Skeletal muscle tissue (tissue), 4 donors: ENCODE measurements around the gene PVALEF. TPM values are rescaled to one million over a fixed set of nuclear protein-coding genes. Genes with fewer than 3 reads are reported as not detected.
A peak's percentile ranks its signal among the peaks of the same experiment; 100 is the strongest.

Source experiments
- H3K27ac ChIP-seq: one replicate; pipeline ENCODE4 v1.7.0; 2013; ENCODE audit warnings: mild to moderate bottlenecking, low read depth, low read length, inconsistent platforms
- H3K27me3 ChIP-seq, 3 donors: one replicate each; pipeline ENCODE4 v1.7.0; 2013; ENCODE audit warnings: low read length in 3 of 3; ENCODE audit not compliant: control insufficient read depth in 3 of 3, insufficient read depth in 3 of 3
- H3K36me3 ChIP-seq, 3 donors: one replicate each; pipeline ENCODE4 v1.7.0; 2013; ENCODE audit warnings: low read length in 3 of 3; ENCODE audit not compliant: control insufficient read depth in 3 of 3, insufficient read depth in 3 of 3
- H3K4me1 ChIP-seq, 3 donors: one replicate each; pipeline ENCODE4 v1.7.0; 2013; ENCODE audit warnings: low read length in 3 of 3, mild to moderate bottlenecking in 3 of 3; ENCODE audit not compliant: control insufficient read depth in 3 of 3, insufficient read depth in 3 of 3
- H3K4me3 ChIP-seq, 3 donors: one replicate each; pipeline ENCODE4 v1.7.0; 2013; ENCODE audit warnings: low read length in 3 of 3
- H3K9ac ChIP-seq, 3 donors: one replicate each; pipeline ENCODE4 v1.7.0; 2013; ENCODE audit warnings: low read length in 3 of 3, mild to moderate bottlenecking in 3 of 3, moderate library complexity in 2 of 3, low read depth in 1 of 3
- H3K9me3 ChIP-seq, 3 donors: one replicate each; pipeline ENCODE4 v1.7.0; 2013; ENCODE audit warnings: low read length in 3 of 3; ENCODE audit not compliant: control insufficient read depth in 3 of 3
- total RNA-seq: library from RNA; depleted of rRNA; stranded (reverse); fragments of >200 nt; gene quantifications from one replicate; pipeline ENCODE4 v1.2.3, GENCODE V29; 2014
- donor health status: Osteomylitis.

PVALEF gene
- total RNA-seq, 1 donor from 2014 or later, result not detected

DNA sequence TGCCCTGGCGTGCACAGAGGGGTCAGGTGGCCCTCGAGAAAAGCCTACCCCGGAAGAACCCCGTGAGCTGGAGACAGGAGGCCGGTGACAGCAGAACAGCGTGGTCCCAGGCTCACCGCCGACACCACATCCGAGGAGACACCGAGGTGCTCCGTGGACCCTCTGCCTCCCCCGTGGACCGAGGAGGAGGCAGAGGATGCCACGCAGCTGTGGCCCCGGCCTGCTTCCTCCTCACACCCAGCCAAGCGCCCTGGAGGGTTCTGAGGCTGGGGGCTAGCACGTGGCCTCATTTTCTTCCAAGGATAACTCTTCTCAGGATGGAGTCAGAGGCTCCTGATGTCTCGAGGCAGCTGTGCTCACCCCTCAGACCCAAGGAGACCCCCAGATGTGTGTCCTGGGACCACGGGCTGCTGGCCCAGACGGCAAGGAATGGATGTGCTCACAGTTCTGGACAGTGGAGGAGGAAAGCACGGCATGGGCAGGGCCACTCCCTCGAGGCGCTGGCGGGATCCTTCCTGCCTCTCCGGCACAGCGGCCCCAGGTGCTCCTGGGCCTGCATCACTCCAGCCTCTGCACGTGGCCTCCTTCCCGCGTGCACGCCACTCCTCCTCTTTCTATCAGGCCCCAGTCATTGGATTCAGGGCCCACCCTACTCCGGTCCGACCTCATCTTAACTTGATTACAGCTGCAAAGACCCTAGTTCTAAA, 4.4 kb upstream of the PVALEF start:
- no peak overlapping the region for H3K4me3 ChIP-seq
- no peak overlapping the region for H3K27ac ChIP-seq
- H3K9me3 ChIP-seq, result no peaks in the 10 kb centered on the region
- H3K4me1 ChIP-seq, result peaks cover 0 to 6% (median 0%) of the 10 kb centered on the region in 3 donors
- no peaks in the 10 kb centered on the region for H3K36me3 ChIP-seq
- peaks cover 15 to 43% (median 25%) of the 10 kb centered on the region in 3 donors for H3K27me3 ChIP-seq
- no peak overlapping the region for H3K9ac ChIP-seq

DNA sequence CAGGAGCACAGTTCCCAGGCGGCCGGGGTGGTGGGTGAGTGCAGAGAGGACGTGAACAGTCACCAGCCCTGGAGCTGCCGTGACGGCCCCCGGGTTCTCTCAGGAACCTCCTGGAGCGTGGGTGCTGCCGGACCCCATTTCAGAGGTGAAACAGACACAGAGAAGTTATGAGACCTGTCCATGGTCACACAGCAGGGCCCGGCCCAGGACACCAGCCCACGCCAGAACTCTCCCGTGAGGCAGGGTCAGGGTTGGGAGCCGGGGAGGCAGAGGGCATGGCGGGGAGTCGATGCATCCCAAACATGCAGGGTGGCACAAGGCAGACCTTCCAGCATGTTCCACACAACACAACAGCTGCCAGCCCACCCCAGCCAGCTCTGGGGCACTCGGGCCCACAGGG, 3.8 kb upstream of the PVALEF start:
- no peak overlapping the region for H3K4me3 ChIP-seq
- H3K27ac ChIP-seq, result no peak overlapping the region
- no peaks in the 10 kb centered on the region for H3K36me3 ChIP-seq
- H3K9ac ChIP-seq, result no peak overlapping the region
- H3K4me1 ChIP-seq, result peaks cover 0 to 6% (median 0%) of the 10 kb centered on the region in 3 donors
- peaks cover 16 to 44% (median 27%) of the 10 kb centered on the region in 3 donors for H3K27me3 ChIP-seq
- H3K9me3 ChIP-seq, result no peaks in the 10 kb centered on the region

DNA sequence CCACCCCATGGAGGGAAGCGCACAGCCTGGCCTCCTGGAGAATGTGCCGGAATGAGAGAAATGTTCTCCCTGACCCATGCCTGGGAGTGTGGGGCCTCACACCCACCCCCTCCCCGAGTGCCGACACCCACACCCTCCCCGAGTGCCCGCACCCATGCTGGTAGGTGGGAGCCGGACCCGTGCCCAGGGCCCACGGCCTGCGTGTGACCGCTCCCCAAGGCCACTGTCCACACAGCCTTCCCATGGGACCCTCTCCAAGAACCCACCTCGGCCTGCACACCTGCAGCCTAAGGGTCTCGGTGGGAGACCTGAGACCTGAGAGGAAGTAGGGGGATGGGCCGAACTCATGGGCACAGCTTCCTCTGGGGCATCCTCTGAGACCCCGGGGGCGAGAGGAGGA, 3.3 kb upstream of the PVALEF start:
- no peak overlapping the region for H3K27ac ChIP-seq
- no peaks in the 10 kb centered on the region for H3K9me3 ChIP-seq
- H3K9ac ChIP-seq, result no peak overlapping the region
- H3K27me3 ChIP-seq, result peaks cover 20 to 48% (median 31%) of the 10 kb centered on the region in 3 donors
- H3K4me3 ChIP-seq, result no peak overlapping the region
- H3K36me3 ChIP-seq, result no peaks in the 10 kb centered on the region
- H3K4me1 ChIP-seq, result peaks cover 0 to 6% (median 0%) of the 10 kb centered on the region in 3 donors

DNA sequence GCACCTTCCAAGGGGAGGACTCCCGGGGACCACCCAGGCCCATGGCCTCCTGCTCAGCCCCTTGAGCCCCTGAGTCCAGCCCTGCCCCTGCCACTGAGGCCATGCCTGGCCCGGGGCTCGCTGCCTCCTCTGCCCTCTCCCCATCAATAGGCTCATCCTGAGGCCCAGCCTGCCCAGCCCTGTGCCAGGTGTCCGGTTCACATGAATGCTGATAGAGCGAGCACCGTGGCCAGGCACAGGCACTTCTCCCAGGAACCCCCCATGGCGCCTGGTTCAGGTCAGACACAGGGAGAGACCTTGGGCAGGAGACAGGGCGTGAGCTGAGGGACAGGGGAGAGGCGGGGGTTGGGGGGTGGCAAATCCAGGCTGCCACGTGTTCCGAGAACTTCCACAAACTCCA, 2.8 kb upstream of the PVALEF start:
- Histone ChIP-seq H3K4me3 (no peak overlapping the region), H3K9me3 (no peaks in the 10 kb centered on the region), H3K4me1 (peaks cover 0 to 6% (median 0%) of the 10 kb centered on the region in 3 donors), H3K27me3 (peaks cover 26 to 49% (median 36%) of the 10 kb centered on the region in 3 donors), H3K27ac (no peak overlapping the region), H3K9ac (no peak overlapping the region), H3K36me3 (no peaks in the 10 kb centered on the region)

DNA sequence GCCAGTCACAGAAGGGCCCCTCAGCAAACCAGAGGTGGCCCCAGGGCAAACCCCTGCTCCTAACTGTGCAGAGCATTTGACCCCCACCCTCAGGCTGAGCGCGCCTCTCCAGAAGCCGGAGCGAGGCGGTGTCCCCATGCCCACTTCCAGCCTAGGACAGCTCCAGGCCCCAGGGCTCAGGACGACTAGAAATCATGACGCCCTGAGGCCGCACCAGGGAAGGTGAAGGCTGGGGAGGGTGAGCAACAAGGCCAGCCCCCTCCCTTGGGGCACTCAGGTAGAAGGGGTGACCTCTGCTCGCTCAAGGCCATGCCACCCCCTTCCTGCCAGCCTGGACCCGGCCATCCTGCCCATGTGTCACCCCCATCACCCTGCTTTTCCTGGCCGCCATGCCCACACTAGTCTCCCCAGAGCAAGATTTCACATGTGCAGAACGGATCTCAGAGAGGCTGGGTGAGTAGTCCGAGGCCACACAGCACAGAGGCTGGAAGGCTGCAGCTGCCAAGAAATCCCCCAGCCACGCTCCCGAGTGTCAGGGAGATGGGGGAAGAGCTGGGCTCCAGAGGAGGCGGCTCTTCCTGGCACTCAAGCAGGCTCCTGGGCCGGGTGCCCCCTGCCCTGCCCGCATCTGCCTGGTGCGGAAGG, 2.1 kb upstream of the PVALEF start:
- H3K4me1 ChIP-seq, result peaks cover 0 to 6% (median 0%) of the 10 kb centered on the region in 3 donors
- H3K27me3 ChIP-seq, result peaks cover 32 to 56% (median 43%) of the 10 kb centered on the region in 3 donors
- no peaks in the 10 kb centered on the region for H3K36me3 ChIP-seq
- H3K9me3 ChIP-seq, result no peaks in the 10 kb centered on the region
- H3K9ac ChIP-seq, result no peak overlapping the region
- H3K4me3 ChIP-seq, result no peak overlapping the region
- no peak overlapping the region for H3K27ac ChIP-seq

DNA sequence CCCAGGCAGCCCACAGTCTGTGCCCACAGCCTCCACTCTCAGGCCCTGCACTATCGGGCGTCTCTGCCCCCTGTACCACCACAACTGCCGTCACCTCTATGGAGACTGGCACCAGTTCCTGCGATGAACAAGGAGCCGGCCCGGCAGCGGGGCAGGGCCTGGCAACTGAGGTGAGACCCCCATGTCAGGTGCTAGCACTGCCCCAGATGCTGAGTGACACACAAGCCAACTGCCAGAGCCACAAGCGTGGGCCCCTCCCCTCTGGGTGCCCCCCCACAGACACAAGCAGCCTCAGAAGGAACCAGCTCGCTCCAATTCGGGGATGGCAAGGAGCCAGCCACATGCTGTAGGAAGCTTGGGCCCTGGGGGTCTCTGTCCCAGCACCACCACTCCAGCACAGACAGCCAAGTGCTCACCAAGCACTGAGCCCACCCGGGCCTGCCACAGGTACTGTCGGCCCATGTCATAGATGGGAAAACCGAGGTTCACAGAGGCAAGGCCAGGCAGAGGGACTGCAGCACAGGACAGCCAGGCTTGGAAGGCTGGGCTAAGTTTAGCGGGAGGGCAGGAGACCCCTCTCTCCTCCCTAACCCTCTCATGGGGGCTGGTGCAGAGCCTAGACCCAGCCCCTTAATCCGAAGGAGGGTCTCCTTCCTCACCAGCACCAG, 1.5 kb upstream of the PVALEF start:
- Histone ChIP-seq H3K36me3 (no peaks in the 10 kb centered on the region), H3K9ac (no peak overlapping the region), H3K9me3 (no peaks in the 10 kb centered on the region), H3K4me1 (peaks cover 0 to 6% (median 0%) of the 10 kb centered on the region in 3 donors), H3K27me3 (peaks cover 32 to 54% (median 43%) of the 10 kb centered on the region in 3 donors), H3K27ac (no peak overlapping the region), H3K4me3 (no peak overlapping the region)

DNA sequence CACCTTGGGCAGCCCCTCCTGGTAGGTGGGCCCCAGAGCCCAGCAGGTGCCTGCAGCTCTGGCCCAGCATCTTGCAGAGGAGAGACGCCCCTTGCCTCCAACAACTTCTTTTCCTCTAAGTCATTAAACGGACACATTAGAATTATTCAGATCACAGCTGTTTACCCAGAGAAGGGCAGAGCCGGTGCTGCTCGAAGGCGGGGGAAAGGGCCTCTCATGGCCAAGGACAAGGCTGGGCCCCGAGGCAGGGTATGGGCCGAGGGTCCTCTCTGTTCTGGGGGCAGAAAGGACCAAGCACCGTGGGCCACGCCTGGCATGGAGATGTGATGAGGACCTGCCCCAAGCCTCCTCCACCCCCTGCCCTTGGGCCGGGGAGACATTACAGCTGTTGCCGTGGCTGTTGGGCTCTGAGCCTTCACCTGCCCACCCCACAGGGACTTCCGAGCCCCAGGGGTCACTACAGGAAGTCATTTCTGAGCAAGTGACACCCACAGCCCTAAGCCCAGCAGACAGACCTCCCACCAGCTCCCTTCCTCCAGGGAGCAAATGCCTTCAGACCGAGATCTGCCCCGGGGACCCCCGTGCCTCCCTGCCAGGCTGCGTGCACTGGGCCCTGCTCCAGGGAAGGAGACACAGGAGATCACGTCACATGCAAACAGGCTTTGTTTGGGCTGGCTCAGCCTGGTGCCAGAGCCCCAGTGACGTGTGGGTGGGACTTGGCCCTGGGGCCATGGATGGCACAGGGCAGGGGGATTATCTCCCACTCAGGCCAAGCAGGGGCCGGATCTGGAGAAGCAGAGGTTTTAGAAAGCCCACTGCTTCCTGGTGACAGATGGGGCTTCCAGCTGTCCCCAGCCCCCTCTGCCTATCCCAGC, 699 bp upstream of the PVALEF start:
- no peaks in the 10 kb centered on the region for H3K9me3 ChIP-seq
- H3K4me1 ChIP-seq, result peaks cover 0 to 6% (median 0%) of the 10 kb centered on the region in 3 donors
- no peaks in the 10 kb centered on the region for H3K36me3 ChIP-seq
- no peak overlapping the region for H3K27ac ChIP-seq
- H3K27me3 ChIP-seq, result peaks cover 32 to 54% (median 41%) of the 10 kb centered on the region in 3 donors
- no peak overlapping the region for H3K4me3 ChIP-seq
- H3K9ac ChIP-seq, result no peak overlapping the region

DNA sequence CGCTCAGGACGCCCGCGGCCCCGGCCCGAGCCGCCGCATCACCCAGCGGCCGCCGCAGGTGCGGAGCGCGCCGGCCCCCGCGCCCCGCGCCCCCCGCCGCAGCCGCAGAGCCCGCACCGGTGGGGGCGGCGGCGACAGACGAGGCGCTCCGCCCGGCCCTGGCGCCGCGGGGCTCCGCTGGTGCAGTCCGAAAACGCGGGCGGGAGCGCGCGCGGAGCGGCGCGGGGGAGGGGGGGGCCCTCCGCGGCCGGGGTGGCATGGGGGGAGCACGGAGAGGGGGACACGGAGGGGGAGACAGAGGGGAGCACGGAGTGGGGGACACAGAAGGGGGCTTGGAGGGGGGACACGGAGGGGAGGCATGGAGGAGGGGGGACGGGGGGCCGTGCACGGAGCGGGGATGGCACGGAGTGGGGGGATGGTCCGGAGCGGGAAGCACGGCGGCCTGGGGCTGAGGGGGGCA, 756 bp downstream of the PVALEF start, which contains the start of gene AATK:
TSS of gene AATK (minus strand) at position 189 of the 460 bp plus-strand sequence. CDS start 229 bp downstream, outside the sequence.
- H3K36me3 ChIP-seq, result no peaks in the 10 kb centered on the region
- H3K9me3 ChIP-seq, result no peaks in the 10 kb centered on the region
- H3K9ac ChIP-seq, result no peak within 1 kb of the TSS
- H3K4me1 ChIP-seq, result peaks cover 0 to 3% (median 0%) of the 10 kb centered on the region in 3 donors
- peak within 1 kb of the TSS in 1 of 3 donors; percentile 13 for H3K4me3 ChIP-seq
- H3K27ac ChIP-seq, result no peak within 1 kb of the TSS
- peaks cover 40 to 60% (median 43%) of the 10 kb centered on the region in 3 donors for H3K27me3 ChIP-seq

DNA sequence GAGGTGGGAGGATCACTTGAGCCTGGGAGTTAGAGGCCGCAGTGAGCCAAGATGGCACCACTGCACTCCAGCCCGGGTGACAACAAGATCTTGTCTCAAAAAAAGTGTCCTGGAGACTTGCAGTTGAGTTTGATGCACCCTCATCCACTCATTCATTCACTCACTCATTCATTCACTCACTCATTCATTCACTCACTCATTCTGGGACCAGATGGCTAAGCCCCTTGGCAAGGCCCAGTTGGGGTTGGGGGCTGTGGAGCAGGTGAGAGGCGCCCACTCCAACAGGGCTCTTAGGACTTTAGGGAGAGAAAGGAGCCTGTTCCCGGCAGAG, 1.9 kb downstream of the PVALEF start:
- Histone ChIP-seq H3K36me3 (no peaks in the 10 kb centered on the region), H3K4me3 (no peak overlapping the region), H3K4me1 (peaks cover 0 to 5% (median 0%) of the 10 kb centered on the region in 3 donors), H3K27me3 (peaks cover 40 to 65% (median 43%) of the 10 kb centered on the region in 3 donors), H3K27ac (no peak overlapping the region), H3K9ac (no peak overlapping the region), H3K9me3 (no peaks in the 10 kb centered on the region)
